HG03066 (cell line): ENCODE data around the gene CHST9.
"Not testable (repeated sequence)": the region's sequence is repeated elsewhere in the genome, so short reads cannot be mapped to it uniquely, and the experiment has no call there.

Experiments
- ATAC-seq: cut with Tn5 transposase; IDR thresholded peaks from one replicate; pipeline ENCODE4 v1.9.1; 2021; ENCODE audit warnings: low read depth; ENCODE audit not compliant: unreplicated experiment

Gene CHST9

DNA sequence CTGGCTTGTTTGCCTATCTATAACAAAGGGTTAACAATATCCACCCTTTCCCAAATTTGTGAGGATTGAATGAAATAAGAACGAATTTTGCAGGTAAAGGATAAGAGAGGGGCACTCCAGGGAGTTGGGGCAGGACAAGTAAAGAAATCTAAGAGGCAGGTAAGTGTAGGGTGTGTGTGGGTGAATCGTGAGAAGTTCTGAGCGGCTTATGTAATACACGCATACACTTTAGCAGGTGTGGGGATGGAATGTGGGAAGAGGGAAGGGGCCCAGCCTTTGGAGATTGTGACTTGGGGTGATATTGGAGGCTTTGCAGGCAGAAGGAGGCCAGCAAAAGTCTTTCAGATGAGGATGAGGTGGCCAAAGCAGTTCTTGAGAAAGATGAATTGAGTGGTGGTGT is 236.4 kb downstream of the CHST9 start:
- no peak for ATAC-seq

DNA sequence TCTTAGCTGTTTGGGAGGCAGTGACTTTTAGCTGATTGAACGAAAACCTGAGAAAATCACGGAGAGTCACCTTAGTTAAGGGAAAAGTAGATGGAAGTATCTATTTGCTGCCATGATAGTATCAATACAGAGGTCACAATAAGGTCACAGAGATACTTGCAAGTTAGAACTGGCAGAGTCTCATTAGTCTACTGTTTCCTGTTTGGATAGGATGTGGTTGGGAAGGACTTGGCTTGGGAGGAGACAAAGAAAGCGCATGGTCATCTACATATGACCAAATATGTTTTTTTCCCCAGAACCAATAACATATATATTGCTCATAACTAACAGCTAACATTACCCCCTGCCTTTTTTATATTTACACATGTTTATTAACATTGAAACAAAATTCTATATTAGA is 241.2 kb downstream of the CHST9 start:
- no peak for ATAC-seq

DNA sequence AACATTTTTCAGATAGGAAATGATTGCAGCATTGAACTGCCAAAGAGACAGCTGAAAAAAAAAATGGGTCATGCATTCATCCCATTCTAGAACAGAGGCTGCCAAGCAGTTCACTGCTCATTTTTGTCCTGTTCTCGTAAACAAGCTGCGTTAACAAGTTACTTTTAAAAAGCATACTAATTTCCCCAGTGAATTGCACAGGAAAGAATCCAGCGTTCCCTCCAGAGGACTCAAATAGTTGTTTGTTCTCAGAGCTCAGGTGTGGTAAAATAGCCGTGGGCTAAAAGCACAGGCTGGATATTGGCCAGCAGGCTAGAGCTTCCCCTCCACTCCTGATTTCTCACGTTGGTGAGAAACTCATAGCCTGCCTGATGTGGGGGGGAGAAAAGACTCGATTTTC is 243.5 kb downstream of the CHST9 start:
- no peak for ATAC-seq

DNA sequence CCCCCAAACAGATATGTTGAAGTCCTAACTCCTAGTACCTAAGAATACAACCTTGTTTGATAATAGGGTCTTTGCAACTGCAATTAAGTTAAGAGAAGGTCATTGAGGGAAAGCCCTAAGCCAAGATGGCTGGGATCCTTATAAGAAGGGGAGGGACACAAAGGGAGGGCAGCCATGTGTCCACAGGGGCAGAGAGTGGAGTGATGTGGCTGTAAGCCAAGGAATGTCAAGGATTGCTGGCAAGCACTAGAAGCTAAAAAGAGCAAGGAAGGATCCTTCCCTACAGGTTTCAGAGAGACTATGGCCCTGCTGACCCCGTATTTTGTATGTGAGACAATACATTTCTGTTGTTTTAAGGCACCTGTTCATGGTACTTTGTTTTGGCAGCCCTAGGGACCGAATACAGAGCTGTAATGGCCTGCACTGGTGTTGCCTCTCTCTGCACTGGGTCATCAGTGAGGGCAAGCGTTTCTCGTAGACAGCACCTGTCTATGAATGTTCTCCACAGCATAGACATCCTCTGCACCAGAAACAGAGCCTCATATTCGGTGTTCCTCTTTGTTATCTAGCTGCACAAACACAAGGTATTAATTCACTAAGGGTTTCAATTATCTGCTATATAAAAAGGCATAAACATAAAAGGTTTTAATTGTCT is 244.2 kb downstream of the CHST9 start:
- no peak for ATAC-seq

- no peak for ATAC-seq
These were observed 253.4 kb downstream of the CHST9 start for GRCh38 chr18:26931659-26932058.

- ATAC-seq = no peak
These were observed 254.5 kb downstream of the CHST9 start for GRCh38 chr18:26930630-26931029.

- ATAC-seq = no peak
These were observed 256.3 kb downstream of the CHST9 start for GRCh38 chr18:26928670-26929313.

DNA sequence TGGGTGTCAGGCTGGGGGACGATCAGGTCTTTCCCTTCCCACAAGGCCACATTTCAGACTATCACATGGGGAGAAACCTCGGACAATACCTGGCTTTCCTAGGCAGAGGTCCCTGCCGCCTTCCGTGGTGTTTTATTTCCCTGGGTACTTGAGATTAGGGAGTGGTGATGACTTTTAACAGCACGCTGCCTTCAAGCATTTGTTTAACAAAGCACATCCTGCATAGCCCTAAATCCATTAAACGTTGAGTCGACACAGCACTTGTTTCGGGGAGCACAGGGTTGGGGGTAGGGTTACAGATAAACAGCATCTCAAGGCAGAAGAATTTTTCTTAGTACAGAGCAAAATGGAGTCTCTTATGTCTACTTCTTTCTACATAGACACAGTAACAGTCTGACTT is 257.3 kb downstream of the CHST9 start:
- ATAC-seq = not testable (repeated sequence)

- ATAC-seq = no peak
These were observed 258.9 kb downstream of the CHST9 start for GRCh38 chr18:26926066-26926675.

GRCh38 chr18:26925313-26925712 is 259.8 kb downstream of the CHST9 start:
- no peak for ATAC-seq

GRCh38 chr18:26922313-26922712 is 262.8 kb downstream of the CHST9 start:
- ATAC-seq = no peak

DNA sequence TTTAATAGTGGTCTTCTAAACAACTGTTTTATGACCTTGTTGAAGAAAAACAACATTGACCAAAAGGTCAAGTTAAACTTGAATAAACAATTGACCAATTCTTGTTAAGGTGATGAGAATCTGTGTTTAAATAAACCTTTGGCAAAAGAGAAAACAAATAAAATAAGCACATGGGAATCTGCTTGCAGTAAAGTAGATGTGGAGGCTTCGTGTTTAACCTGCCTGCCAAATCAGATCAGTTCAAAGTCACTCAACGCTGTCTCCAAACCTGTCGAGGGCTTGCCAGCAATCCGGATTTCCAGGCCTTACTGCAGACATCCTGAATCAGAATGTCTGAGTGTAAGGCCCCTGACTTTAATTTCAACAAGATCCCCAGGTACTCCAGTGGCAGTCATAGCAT is 264.5 kb downstream of the CHST9 start:
- ATAC-seq = no peak

DNA sequence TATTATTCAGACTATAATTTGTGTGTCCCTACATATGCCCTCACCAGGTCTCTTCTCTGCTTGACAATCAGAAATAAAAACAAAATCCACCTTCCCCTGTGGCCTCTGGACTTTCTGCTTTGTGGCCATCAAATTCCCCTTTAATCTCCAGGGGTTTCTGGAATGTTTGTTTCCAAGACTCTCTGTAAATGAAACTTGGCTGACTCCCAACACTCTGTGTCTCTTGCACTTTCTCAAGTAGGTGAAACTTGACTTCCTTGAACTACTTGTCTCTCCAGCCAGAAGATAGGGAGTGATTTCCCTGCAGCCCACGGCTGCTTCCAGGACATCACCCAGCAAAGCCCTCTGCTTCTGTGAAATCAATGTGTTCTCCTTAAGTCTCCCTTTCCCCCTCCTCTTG is 265.5 kb downstream of the CHST9 start:
- ATAC-seq = no peak

GRCh38 chr18:26919201-26919600 is 265.9 kb downstream of the CHST9 start:
- ATAC-seq = no peak

GRCh38 chr18:26911840-26912239 is 273.3 kb downstream of the CHST9 start:
- no peak for ATAC-seq

GRCh38 chr18:26909599-26910290 is 275.4 kb downstream of the CHST9 start:
- no peak for ATAC-seq

- ATAC-seq = no peak
These were observed 276.2 kb downstream of the CHST9 start for GRCh38 chr18:26908906-26909305.

DNA sequence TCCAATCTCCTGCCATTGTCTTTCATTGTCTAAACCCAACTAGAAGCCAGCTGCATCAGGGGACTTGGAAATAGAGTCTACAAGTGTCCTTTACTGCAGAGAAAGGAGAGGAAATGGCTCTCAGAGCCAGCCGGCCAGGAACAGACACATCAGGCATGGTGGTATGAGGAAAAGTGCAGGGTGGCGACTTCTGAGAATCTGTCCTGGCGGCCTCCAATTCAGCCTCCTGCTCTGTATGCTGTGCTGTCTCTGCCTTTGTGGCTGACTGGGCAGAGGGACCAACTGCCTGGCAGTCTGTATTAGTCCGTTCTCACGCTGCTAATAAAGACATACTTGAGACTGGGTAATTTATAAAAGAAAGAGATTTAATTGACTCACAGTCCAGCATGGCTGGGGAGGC is 282.8 kb downstream of the CHST9 start:
- ATAC-seq = no peak

- ATAC-seq = no peak
These were observed 284.1 kb downstream of the CHST9 start for GRCh38 chr18:26901020-26901419.

- ATAC-seq = no peak
These were observed 290.7 kb downstream of the CHST9 start for GRCh38 chr18:26894426-26894825.

- ATAC-seq = no peak
These were observed 291.1 kb downstream of the CHST9 start for GRCh38 chr18:26893996-26894395.

GRCh38 chr18:26888259-26888658 is 296.8 kb downstream of the CHST9 start:
- ATAC-seq = no peak
